Esophagus muscularis mucosa (tissue), 3 donors: ENCODE data around the gene SLIT1.
A peak's percentile ranks its signal among the peaks of the same experiment; 100 is the strongest.

Experiments used
- CTCF ChIP-seq, 3 experiments: fragments of 200-600 bp in 2 of 3; fragments of 450-650 bp in 1 of 3; sonication (generic) in 2 of 3; IDR thresholded peaks; one replicate each; pipeline ENCODE4 v1.5.1; 2017 to 2019; ENCODE audit warnings: antibody characterized with exemption in 3 of 3, mild to moderate bottlenecking in 2 of 3, moderate library complexity in 1 of 3
- POLR2A ChIP-seq: fragments of 450-650 bp; IDR thresholded peaks from one replicate; pipeline ENCODE4 v1.6.1; 2017; ENCODE audit warnings: antibody characterized with exemption, moderate library complexity, mild to moderate bottlenecking, low read depth

- TF ChIP-seq CTCF (IDR thresholded peaks at IDR 0.05) = peak in 1 of 3 experiments; percentile 25
- no peak for TF ChIP-seq POLR2A
Observed at GRCh38 chr10:97117372-97117771, 68.4 kb downstream of the SLIT1 start.
